Left lung (tissue), 10 donors: ENCODE data around the gene KIAA0753. TPM values are rescaled to one million over a fixed set of nuclear protein-coding genes. Genes with fewer than 3 reads are reported as not detected.

Source experiments
- ATAC-seq: fragments of 200-7000 bp; cut with Tn5 transposase; one replicate; pipeline ENCODE4 v1.9.1; 2020; ENCODE audit warnings: moderate library complexity
- DNase-seq, 4 donors: peaks; one replicate each; pipeline ENCODE4 v3.0.0-alpha.2; 2013 to 2020
- H3K27ac ChIP-seq, 2 donors: fragments of 200-600 bp; sonication (generic) in 1 of 2; one replicate each; pipeline versions ENCODE4 v1.5.0 to v1.8.0; 2020 to 2021
- H3K27me3 ChIP-seq, 2 donors: fragments of 200-600 bp; sonication (generic) in 1 of 2; one replicate each; pipeline versions ENCODE4 v1.5.0 to v1.8.0; 2020 to 2021
- H3K36me3 ChIP-seq, 2 donors: fragments of 200-600 bp; sonication (generic) in 1 of 2; one replicate each; pipeline versions ENCODE4 v1.5.0 to v1.8.0; 2020 to 2021
- H3K4me1 ChIP-seq, 2 donors: fragments of 200-600 bp; one replicate each; pipeline ENCODE4 v1.8.0; 2021
- H3K4me3 ChIP-seq, 2 donors: fragments of 200-600 bp; sonication (generic) in 1 of 2; one replicate each; pipeline versions ENCODE4 v1.5.0 to v1.8.0; 2020 to 2021; ENCODE audit warnings: mild to moderate bottlenecking in 1 of 2
- H3K9me3 ChIP-seq, 2 donors: fragments of 200-600 bp; sonication (generic) in 1 of 2; one replicate each; pipeline versions ENCODE4 v1.5.0 to v1.8.0; 2020 to 2021
- CTCF ChIP-seq, 2 donors: fragments of 200-600 bp; sonication (generic) in 1 of 2; IDR thresholded peaks; one replicate each; pipeline versions ENCODE4 v1.5.0 to v1.8.0; 2021; ENCODE audit warnings: antibody characterized with exemption in 2 of 2
- intact Hi-C, 2 donors: fragments of 100-400 bp; cut with DNase I; formaldehyde crosslinking; loops; one replicate each; pipeline versions ENCODE4 v1.11.2 to v1.14.2; 2022
- polyA plus RNA-seq, 6 donors: library from polyadenylated mRNA; unstranded; fragments of 120-200 nt; gene quantifications; one replicate each; pipeline ENCODE4 v1.2.1, GENCODE V29; 2013; ENCODE audit not compliant: insufficient read length in 6 of 6
- total RNA-seq, 2 donors: library from RNA; stranded (reverse); fragmentation: NEBNext Ultra II Directional; extraction: Animal tissue kit (Norgen Biotek cat#: 25700); gene quantifications; one replicate each; pipeline ENCODE4 v1.2.1, GENCODE V29; 2021
- donor health status: DM: no; HTN: yes; CAD: no.
- donor health status: DM: no; HTN: no; CAD: no.

The KIAA0753 gene
- total and polyA plus RNA-seq, 8 donors: 15.8 to 46.7 (median 37.4) TPM

DNA sequence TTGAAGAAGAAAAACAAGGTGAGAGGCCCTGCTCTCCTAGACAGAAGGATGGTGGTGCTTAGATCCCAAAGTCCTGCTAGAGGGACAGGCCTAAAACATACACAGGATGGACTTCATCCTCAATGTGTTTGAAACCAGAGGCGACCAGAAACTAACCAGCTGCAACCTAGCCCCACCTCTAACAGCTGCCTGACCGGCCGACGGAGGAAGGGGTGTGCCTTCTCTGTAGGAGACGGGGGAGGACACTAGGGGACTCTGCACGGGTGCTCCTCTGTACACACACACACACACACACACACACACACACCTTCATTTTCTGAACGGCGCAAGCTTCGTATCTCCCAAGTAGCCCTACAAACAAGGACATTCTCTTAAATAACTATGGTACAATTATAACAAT lies 59.9 kb downstream of the KIAA0753 start:
- Histone ChIP-seq H3K36me3 (peaks cover 0 to 58% of the 10 kb centered on the region in 2 donors), H3K4me1 (peaks cover 0 to 9% of the 10 kb centered on the region in 2 donors), H3K4me3 (no peak overlapping the region), H3K27ac (no peak overlapping the region), H3K27me3 (no peaks in the 10 kb centered on the region), H3K9me3 (peaks cover 0 to under 1% of the 10 kb centered on the region in 2 donors)
- intact Hi-C loops: no loop called here
- no peak for ATAC-seq
- no peak for DNase-seq
- TF ChIP-seq CTCF (IDR thresholded peaks at IDR 0.05): no peak

DNA sequence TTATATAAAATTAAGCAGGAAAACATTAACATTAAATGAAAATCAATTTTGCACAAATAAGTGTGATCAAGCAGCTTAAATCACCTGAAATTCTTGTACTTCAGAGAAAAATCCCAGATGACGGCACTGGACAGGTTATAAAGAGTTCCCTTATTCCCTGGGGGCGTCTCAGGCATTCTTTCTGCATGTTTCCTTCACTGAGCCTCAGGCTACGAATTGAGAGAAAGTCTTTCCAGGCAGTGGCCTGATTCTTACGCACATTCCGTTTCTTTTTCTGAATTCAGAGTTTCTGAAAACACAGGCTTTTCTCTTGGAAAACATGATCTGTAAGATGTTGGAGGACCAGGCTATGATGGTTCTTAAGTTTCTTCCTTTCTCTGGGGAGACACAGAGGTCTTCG lies 62.0 kb downstream of the KIAA0753 start:
- intact Hi-C loops: no loop called here
- no peaks in the 10 kb centered on the region for H3K27me3 ChIP-seq
- H3K9me3 ChIP-seq: no peaks in the 10 kb centered on the region
- no peak overlapping the region for H3K4me3 ChIP-seq
- no peak for TF ChIP-seq CTCF (IDR thresholded peaks at IDR 0.05)
- peaks cover 0 to 39% of the 10 kb centered on the region in 2 donors for H3K36me3 ChIP-seq
- DNase-seq (no peak), ATAC-seq (no peak)
- H3K4me1 ChIP-seq: peaks cover 0 to 20% of the 10 kb centered on the region in 2 donors
- H3K27ac ChIP-seq: no peak overlapping the region

- Histone ChIP-seq H3K27me3 (no peaks in the 10 kb centered on the region), H3K36me3 (peaks cover 0 to 33% of the 10 kb centered on the region in 2 donors), H3K9me3 (no peaks in the 10 kb centered on the region), H3K4me1 (peaks cover 0 to 20% of the 10 kb centered on the region in 2 donors), H3K27ac (no peak overlapping the region), H3K4me3 (no peak overlapping the region)
- no peak for TF ChIP-seq CTCF (IDR thresholded peaks at IDR 0.05)
- intact Hi-C loops: no loop called here
- ATAC-seq (no peak), DNase-seq (no peak)
Measured at GRCh38 chr17:6577686-6578263, 62.7 kb downstream of the KIAA0753 start.

- intact Hi-C loops: no loop called here
- Histone ChIP-seq H3K9me3 (no peaks in the 10 kb centered on the region), H3K36me3 (peaks cover 0 to 23% of the 10 kb centered on the region in 2 donors), H3K27me3 (no peaks in the 10 kb centered on the region), H3K4me1 (peaks cover 0 to 20% of the 10 kb centered on the region in 2 donors), H3K27ac (no peak overlapping the region), H3K4me3 (no peak overlapping the region)
- no peak for ATAC-seq
- no peak for DNase-seq
- TF ChIP-seq CTCF (IDR thresholded peaks at IDR 0.05): no peak
Measured at GRCh38 chr17:6576038-6576785, 64.3 kb downstream of the KIAA0753 start.

DNA sequence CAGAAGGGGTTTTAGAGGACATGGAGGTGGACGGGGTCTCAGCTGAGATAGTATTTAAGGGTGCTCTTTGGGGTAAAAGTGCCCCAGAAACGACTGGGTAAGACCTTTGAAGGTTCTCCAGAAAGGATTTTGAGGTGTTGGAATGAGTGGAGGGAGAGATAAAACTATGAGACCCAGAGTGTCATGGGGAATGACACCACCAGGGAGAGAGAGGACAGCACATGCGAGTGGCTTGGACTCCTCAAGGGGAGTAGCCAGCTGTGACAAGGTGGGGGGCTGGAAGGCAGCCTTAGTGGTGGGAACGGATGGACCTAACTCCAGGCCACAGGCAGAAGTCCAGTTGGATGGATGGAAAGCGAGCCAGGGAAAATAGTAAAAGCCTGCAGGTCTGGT lies 64.9 kb downstream of the KIAA0753 start:
- no peak for TF ChIP-seq CTCF (IDR thresholded peaks at IDR 0.05)
- peaks cover 0 to 20% of the 10 kb centered on the region in 2 donors for H3K4me1 ChIP-seq
- no peaks in the 10 kb centered on the region for H3K9me3 ChIP-seq
- ATAC-seq (no peak), DNase-seq (no peak)
- no peak overlapping the region for H3K27ac ChIP-seq
- peaks cover 0 to 20% of the 10 kb centered on the region in 2 donors for H3K36me3 ChIP-seq
- H3K4me3 ChIP-seq: no peak overlapping the region
- intact Hi-C loops: no loop called here
- H3K27me3 ChIP-seq: no peaks in the 10 kb centered on the region
